ENCODE data around the gene TPP2. TPM values are rescaled to one million over a fixed set of nuclear protein-coding genes. Genes with fewer than 3 reads are reported as not detected.

TPP2 gene
- total RNA-seq, 4 donors from 2014 or later, result 19.9 to 39.9 (median 25.1) TPM

DNA sequence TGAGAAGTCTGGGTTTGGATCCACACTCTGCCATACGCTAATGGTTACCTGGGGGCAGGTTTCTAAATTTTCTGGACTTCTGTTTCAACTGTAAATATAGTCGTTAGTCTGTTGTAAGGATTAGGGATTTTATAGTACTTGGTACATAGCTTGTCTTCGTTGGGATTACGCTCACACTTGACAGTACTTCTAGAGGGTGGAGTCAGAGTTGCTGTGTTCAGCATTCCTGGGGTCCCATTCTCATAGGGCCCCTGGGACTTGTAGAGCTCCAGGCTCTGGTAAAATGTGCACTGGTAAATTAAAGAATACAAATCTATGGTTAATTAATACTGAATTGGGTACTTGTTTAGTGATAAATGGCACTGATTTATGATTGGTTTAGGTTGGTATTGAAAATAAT, 45.2 kb downstream of the TPP2 start:
- no peaks in the 10 kb centered on the region for H3K27me3 ChIP-seq
- intact Hi-C loops (cut with DNase I), result no loop called here
- H3K9me3 ChIP-seq, result no peaks in the 10 kb centered on the region
- TF ChIP-seq, protein P1, sequence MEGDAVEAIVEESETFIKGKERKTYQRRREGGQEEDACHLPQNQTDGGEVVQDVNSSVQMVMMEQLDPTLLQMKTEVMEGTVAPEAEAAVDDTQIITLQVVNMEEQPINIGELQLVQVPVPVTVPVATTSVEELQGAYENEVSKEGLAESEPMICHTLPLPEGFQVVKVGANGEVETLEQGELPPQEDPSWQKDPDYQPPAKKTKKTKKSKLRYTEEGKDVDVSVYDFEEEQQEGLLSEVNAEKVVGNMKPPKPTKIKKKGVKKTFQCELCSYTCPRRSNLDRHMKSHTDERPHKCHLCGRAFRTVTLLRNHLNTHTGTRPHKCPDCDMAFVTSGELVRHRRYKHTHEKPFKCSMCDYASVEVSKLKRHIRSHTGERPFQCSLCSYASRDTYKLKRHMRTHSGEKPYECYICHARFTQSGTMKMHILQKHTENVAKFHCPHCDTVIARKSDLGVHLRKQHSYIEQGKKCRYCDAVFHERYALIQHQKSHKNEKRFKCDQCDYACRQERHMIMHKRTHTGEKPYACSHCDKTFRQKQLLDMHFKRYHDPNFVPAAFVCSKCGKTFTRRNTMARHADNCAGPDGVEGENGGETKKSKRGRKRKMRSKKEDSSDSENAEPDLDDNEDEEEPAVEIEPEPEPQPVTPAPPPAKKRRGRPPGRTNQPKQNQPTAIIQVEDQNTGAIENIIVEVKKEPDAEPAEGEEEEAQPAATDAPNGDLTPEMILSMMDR (IDR thresholded peaks at IDR 0.05), result no peak
- no peak for TF ChIP-seq POLR2A (IDR thresholded peaks at IDR 0.05)
- no peak overlapping the region for H3K4me3 ChIP-seq
- H3K4me1 ChIP-seq, result peaks cover 0 to 23% (median 0%) of the 10 kb centered on the region in 3 donors
- H3K36me3 ChIP-seq, result peaks cover 0 to 93% (median 24%) of the 10 kb centered on the region in 3 donors
- 58 to 68% methylated on average over 4 of the region's 4 CpGs for WGBS, 2 donors
- no peak overlapping the region for H3K27ac ChIP-seq
- no peak for DNase-seq

DNA sequence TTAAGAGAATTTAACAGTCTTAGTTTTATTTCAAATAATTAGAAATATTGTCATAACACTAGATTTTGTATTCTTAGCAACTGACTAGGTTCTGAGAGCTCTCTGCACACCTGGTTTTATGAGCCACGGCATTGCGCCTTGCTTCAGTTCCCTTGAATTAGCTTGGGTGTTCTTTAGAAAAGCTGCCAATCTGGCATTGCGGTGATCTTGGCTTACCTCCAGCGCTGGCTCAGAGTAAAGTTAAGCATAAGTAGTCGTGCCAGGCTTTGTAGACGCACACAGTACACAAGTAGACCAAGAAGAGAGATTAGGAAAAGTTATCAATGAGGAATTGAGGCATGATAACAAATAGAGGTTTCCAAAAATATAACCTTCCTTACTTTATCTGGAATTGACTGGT, 45.7 kb downstream of the TPP2 start:
- Histone ChIP-seq H3K27me3 (no peaks in the 10 kb centered on the region), H3K36me3 (peaks cover 0 to 93% (median 21%) of the 10 kb centered on the region in 3 donors), H3K4me1 (peaks cover 0 to 23% (median 0%) of the 10 kb centered on the region in 3 donors), H3K4me3 (no peak overlapping the region), H3K27ac (no peak overlapping the region), H3K9me3 (no peaks in the 10 kb centered on the region)
- WGBS, 2 donors, result 46 to 66% methylated on average over 6 of the region's 6 CpGs
- no peak for DNase-seq
- TF ChIP-seq, protein P1 (IDR thresholded peaks at IDR 0.05), result no peak
- TF ChIP-seq POLR2A (IDR thresholded peaks at IDR 0.05), result no peak
- intact Hi-C loops (cut with DNase I), result no loop called here

DNA sequence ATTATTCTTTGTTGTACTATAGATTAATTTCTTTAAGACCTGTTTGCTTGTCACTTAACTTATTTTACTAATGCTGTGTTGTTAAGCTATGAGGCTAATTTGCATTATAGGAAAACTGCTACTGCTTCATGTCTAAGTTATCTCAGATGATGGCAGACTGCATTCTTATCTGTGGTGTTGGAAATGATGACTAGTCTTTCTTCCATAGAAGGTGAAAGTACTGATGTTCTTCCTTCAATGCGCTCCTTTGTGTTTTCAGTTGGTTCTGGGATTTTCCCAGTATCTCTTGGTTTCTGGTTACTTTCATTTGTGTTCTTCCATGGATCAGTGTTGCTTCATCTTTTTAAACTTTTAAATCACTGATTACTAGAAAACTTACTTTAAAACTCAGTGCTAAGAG, 46.9 kb downstream of the TPP2 start:
- 76 to 100% methylated on average over 1 of the region's 1 CpG for WGBS, 2 donors
- Histone ChIP-seq H3K36me3 (peaks cover 0 to 91% (median 21%) of the 10 kb centered on the region in 3 donors), H3K27me3 (no peaks in the 10 kb centered on the region), H3K4me3 (no peak overlapping the region), H3K4me1 (peaks cover 0 to 23% (median 0%) of the 10 kb centered on the region in 3 donors), H3K9me3 (no peaks in the 10 kb centered on the region), H3K27ac (no peak overlapping the region)
- intact Hi-C loops (cut with DNase I), result no loop called here
- no peak for TF ChIP-seq POLR2A (IDR thresholded peaks at IDR 0.05)
- TF ChIP-seq, protein P1 (IDR thresholded peaks at IDR 0.05), result no peak
- DNase-seq, result no peak

DNA sequence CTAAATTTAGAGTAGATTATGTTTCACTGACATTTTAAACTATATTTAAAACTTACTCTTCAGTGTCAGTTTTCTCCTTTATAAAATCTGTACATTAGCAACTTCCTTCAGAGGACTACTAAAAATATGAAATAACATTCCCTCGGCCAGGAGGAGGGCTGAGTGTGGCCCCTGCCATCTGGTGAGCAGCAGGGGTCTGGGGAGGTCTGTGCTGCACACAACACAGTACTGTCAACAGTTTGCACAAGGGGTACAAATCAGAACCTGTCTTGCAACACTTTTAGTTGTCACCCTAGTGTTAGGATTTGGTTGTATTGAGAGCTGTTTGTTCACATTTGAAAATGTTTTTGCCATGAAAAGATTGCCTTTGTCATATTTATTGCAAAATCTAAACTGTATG, 48.9 kb downstream of the TPP2 start:
- intact Hi-C loops (cut with DNase I), result no loop called here
- no peak overlapping the region for H3K4me3 ChIP-seq
- H3K36me3 ChIP-seq, result peaks cover 0 to 90% (median 16%) of the 10 kb centered on the region in 3 donors
- DNase-seq, result no peak
- peaks cover 0 to 23% (median 0%) of the 10 kb centered on the region in 3 donors for H3K4me1 ChIP-seq
- 71 to 84% methylated on average over 1 of the region's 1 CpG for WGBS, 2 donors
- H3K9me3 ChIP-seq, result no peaks in the 10 kb centered on the region
- no peak for TF ChIP-seq POLR2A (IDR thresholded peaks at IDR 0.05)
- TF ChIP-seq, protein P1 (IDR thresholded peaks at IDR 0.05), result no peak
- no peaks in the 10 kb centered on the region for H3K27me3 ChIP-seq
- H3K27ac ChIP-seq, result no peak overlapping the region

DNA sequence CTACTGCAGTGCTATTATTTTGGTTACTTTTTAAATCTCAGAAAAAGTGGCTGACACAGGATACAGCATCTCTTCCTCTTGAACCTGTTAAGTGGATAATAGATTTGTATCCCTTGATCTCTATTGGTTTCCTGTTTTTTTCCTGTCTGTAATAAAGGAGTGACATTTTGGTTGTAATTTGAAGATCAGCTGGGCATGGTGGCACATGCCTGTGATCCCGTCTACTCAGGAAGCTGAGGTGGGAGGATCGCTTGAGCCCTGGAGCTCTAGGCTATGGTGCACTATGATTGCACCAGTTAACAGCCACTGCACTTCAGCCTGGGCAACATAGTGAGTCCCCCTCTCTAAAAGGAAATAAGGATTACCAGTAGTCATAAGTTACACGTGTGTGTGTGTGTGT, 51.3 kb downstream of the TPP2 start:
- intact Hi-C loops (cut with DNase I), result no loop called here
- DNase-seq, result no peak
- TF ChIP-seq, protein P1 (IDR thresholded peaks at IDR 0.05), result no peak
- TF ChIP-seq POLR2A (IDR thresholded peaks at IDR 0.05), result no peak
- no peak overlapping the region for H3K27ac ChIP-seq
- H3K27me3 ChIP-seq, result no peaks in the 10 kb centered on the region
- H3K4me3 ChIP-seq, result no peak overlapping the region
- peaks cover 0 to 74% (median 16%) of the 10 kb centered on the region in 3 donors for H3K36me3 ChIP-seq
- 35 to 57% methylated on average over 3 of the region's 3 CpGs for WGBS, 2 donors
- H3K4me1 ChIP-seq, result peaks cover 0 to 24% (median 0%) of the 10 kb centered on the region in 3 donors
- no peaks in the 10 kb centered on the region for H3K9me3 ChIP-seq

Measured in esophagus squamous epithelium (tissue), 5 donors.